Measurements from ENCODE around the gene PPP1R14C.

Gene PPP1R14C

DNA sequence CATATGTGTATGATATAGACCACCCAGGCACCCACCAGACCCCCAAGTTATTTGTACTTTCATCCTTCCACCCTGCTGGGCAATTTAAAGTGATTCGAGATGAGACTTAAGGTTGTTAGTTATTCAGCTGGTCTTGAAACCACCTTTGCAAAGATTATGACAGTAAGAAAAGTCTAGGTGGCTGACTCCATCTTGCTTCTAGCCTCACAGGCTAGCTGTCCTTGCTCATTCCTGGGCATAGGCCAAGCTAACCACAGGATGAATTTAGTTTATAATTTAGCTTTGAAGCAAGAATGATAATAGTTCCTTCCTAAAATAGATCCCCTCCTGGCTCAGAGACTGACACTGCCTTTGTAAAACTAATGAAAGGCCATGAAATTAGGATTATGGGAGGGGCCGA, 154.0 kb downstream of the PPP1R14C start:
- no peak for DNase-seq (ENCODE audit: low read depth)

- no peak for DNase-seq (ENCODE audit: low read depth)
Observed at GRCh38 chr6:150297327-150298029, 154.6 kb downstream of the PPP1R14C start.

GRCh38 chr6:150298030-150298380, 155.2 kb downstream of the PPP1R14C start:
- no peak for DNase-seq (ENCODE audit: low read depth)

GRCh38 chr6:150298676-150299075, 155.8 kb downstream of the PPP1R14C start:
- no peak for DNase-seq (ENCODE audit: low read depth)
